ENCODE measurements around the gene IL17B. TPM values are rescaled to one million over a fixed set of nuclear protein-coding genes. Genes with fewer than 3 reads are reported as not detected.

Gene IL17B
- total RNA-seq, 1 experiment from 2014 or later = not detected

- Mint-ChIP-seq H3K4me3 (ENCODE audit: unreplicated experiment) (no peak overlapping the region), H3K9me3 (ENCODE audit: unreplicated experiment) (no peaks in the 10 kb centered on the region), H3K4me1 (ENCODE audit: low read depth, unreplicated experiment) (no peaks in the 10 kb centered on the region), H3K36me3 (ENCODE audit: insufficient read depth, unreplicated experiment) (no peaks in the 10 kb centered on the region), H3K27me3 (ENCODE audit: insufficient read depth, unreplicated experiment) (no peaks in the 10 kb centered on the region), H3K27ac (ENCODE audit: unreplicated experiment) (no peak overlapping the region)
- POLR2A ChIA-PET = no interaction called here
- no peak overlapping the region for H3K4me3 ChIP-seq (ENCODE audit: low read depth, low read length)
- CTCF ChIA-PET = no interaction called here
- H3K9me3 ChIP-seq = no peaks in the 10 kb centered on the region
- DNase-seq = no peak
- no TSS peak for BruUV-seq (replicated peaks)
- no peaks in the 10 kb centered on the region for H3K27me3 ChIP-seq (replicated peaks; ENCODE audit: control insufficient read depth, insufficient read depth, low read length)
- no peaks in the 10 kb centered on the region for H3K36me3 ChIP-seq (ENCODE audit: control insufficient read depth, insufficient read depth, low read length)
- TF ChIP-seq, protein P1, sequence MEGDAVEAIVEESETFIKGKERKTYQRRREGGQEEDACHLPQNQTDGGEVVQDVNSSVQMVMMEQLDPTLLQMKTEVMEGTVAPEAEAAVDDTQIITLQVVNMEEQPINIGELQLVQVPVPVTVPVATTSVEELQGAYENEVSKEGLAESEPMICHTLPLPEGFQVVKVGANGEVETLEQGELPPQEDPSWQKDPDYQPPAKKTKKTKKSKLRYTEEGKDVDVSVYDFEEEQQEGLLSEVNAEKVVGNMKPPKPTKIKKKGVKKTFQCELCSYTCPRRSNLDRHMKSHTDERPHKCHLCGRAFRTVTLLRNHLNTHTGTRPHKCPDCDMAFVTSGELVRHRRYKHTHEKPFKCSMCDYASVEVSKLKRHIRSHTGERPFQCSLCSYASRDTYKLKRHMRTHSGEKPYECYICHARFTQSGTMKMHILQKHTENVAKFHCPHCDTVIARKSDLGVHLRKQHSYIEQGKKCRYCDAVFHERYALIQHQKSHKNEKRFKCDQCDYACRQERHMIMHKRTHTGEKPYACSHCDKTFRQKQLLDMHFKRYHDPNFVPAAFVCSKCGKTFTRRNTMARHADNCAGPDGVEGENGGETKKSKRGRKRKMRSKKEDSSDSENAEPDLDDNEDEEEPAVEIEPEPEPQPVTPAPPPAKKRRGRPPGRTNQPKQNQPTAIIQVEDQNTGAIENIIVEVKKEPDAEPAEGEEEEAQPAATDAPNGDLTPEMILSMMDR (IDR thresholded peaks at IDR 0.05; ENCODE audit: insufficient read depth in 1 of 2, low read depth in 1 of 2, low read length in 1 of 2, severe bottlenecking in 1 of 2, unreplicated experiment in 1 of 2) = no peak
- H3K4me1 ChIP-seq = no peaks in the 10 kb centered on the region
- intact Hi-C loops (cut with micrococcal nuclease; ENCODE audit: unreplicated experiment) = no loop called here
Observed at GRCh38 chr5:149421834-149422233, 42.7 kb upstream of the IL17B start.

- Mint-ChIP-seq H3K36me3 (ENCODE audit: insufficient read depth, unreplicated experiment) (no peaks in the 10 kb centered on the region), H3K4me1 (ENCODE audit: low read depth, unreplicated experiment) (no peaks in the 10 kb centered on the region), H3K27ac (ENCODE audit: unreplicated experiment) (no peak overlapping the region), H3K4me3 (ENCODE audit: unreplicated experiment) (no peak overlapping the region), H3K27me3 (ENCODE audit: insufficient read depth, unreplicated experiment) (no peaks in the 10 kb centered on the region), H3K9me3 (ENCODE audit: unreplicated experiment) (no peaks in the 10 kb centered on the region)
- no TSS peak for BruUV-seq (replicated peaks)
- intact Hi-C loops (cut with micrococcal nuclease; ENCODE audit: unreplicated experiment) = no loop called here
- no peaks in the 10 kb centered on the region for H3K9me3 ChIP-seq
- TF ChIP-seq, protein P1 (IDR thresholded peaks at IDR 0.05; ENCODE audit: insufficient read depth in 1 of 2, low read depth in 1 of 2, low read length in 1 of 2, severe bottlenecking in 1 of 2, unreplicated experiment in 1 of 2) = no peak
- H3K27me3 ChIP-seq (replicated peaks; ENCODE audit: control insufficient read depth, insufficient read depth, low read length) = no peaks in the 10 kb centered on the region
- no peaks in the 10 kb centered on the region for H3K4me1 ChIP-seq
- H3K4me3 ChIP-seq (ENCODE audit: low read depth, low read length) = no peak overlapping the region
- ChIA-PET POLR2A (no interaction called here), CTCF (no interaction called here)
- DNase-seq = no peak
- no peaks in the 10 kb centered on the region for H3K36me3 ChIP-seq (ENCODE audit: control insufficient read depth, insufficient read depth, low read length)
Observed at GRCh38 chr5:149421372-149421685, 42.2 kb upstream of the IL17B start.

DNA sequence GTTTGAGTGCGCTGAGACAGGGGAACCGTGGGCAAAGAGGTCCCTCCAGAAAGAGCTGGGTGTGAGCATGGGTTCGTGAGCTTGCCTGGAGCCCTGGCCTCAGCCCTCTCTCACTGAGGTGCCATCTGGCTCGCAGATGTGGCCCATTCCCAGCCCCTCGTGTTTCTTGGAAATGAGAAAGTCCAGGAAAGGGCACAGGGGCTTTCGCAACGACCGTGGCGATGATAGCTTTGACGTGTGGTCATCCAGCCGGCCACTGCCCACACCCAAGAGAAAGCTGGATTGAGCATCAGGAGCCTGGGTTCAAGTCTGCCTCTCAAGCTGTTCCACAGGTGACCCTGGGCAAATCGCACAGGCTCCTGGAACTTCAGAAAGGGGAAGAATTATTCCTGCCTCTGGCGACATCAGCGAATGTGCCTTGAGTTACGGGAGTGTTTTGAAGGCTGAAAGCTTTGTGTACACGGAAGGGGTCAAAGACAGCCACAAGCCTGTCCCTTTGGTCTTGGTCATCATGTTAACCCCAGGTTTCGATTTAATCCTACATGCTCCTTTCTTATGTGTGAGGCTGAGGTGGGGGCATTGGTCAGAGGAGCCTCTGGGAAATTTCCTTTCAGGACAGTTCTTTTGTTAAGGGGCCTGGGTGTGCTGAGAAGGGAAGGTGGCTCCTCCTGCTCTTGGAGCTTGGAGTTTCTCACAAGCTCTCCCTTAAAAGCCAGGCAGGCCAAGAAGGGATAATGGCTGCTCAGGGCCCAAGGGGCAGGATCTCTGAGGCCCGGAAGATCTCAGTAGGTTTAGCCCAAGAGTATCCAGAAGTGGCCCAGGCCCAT, 41.7 kb upstream of the IL17B start:
- POLR2A ChIA-PET = interaction anchor here (0.5 kb wide), 1 partner anchor 155 kb away, joined by 9 read pairs; no protein-coding TSS in a partner anchor

More for the DNA sequence above, 41.7 kb upstream of the IL17B start:
- TF ChIP-seq, protein P1 (IDR thresholded peaks at IDR 0.05; ENCODE audit: insufficient read depth in 1 of 2, low read depth in 1 of 2, low read length in 1 of 2, severe bottlenecking in 1 of 2, unreplicated experiment in 1 of 2) = no peak
- Mint-ChIP-seq H3K9me3 (ENCODE audit: unreplicated experiment) (no peaks in the 10 kb centered on the region), H3K27ac (ENCODE audit: unreplicated experiment) (no peak overlapping the region), H3K36me3 (ENCODE audit: insufficient read depth, unreplicated experiment) (no peaks in the 10 kb centered on the region), H3K4me1 (ENCODE audit: low read depth, unreplicated experiment) (no peaks in the 10 kb centered on the region), H3K27me3 (ENCODE audit: insufficient read depth, unreplicated experiment) (no peaks in the 10 kb centered on the region), H3K4me3 (ENCODE audit: unreplicated experiment) (no peak overlapping the region)
- Histone ChIP-seq H3K36me3 (ENCODE audit: control insufficient read depth, insufficient read depth, low read length) (no peaks in the 10 kb centered on the region), H3K4me3 (ENCODE audit: low read depth, low read length) (no peak overlapping the region), H3K27me3 (replicated peaks; ENCODE audit: control insufficient read depth, insufficient read depth, low read length) (no peaks in the 10 kb centered on the region), H3K4me1 (no peaks in the 10 kb centered on the region), H3K9me3 (no peaks in the 10 kb centered on the region)
- intact Hi-C loops (cut with micrococcal nuclease; ENCODE audit: unreplicated experiment) = no loop called here
- no peak for DNase-seq
- BruUV-seq (replicated peaks) = no TSS peak
- CTCF ChIA-PET = no interaction called here
